Inferior parietal cortex (tissue), 1 donor: ENCODE measurements around the gene LIN9.
"Not testable (repeated sequence)": the region's sequence is repeated elsewhere in the genome, so short reads cannot be mapped to it uniquely, and the experiment has no call there.

Experiments used
- DNase-seq: peaks from one replicate; pipeline ENCODE4 v3.0.0-alpha.2; 2016; ENCODE audit errors: extremely low spot score

Gene LIN9

GRCh38 chr1:226274138-226274537, 34.8 kb downstream of the LIN9 start:
- no peak for DNase-seq

GRCh38 chr1:226272233-226272902, 36.6 kb downstream of the LIN9 start:
- DNase-seq: not testable (repeated sequence)

GRCh38 chr1:226268421-226269124, 40.4 kb downstream of the LIN9 start:
- DNase-seq: no peak

- DNase-seq: no peak
These were observed 47.1 kb downstream of the LIN9 start for GRCh38 chr1:226261818-226262217.

GRCh38 chr1:226255380-226255779, 53.6 kb downstream of the LIN9 start:
- DNase-seq: peak; percentile 11

GRCh38 chr1:226253933-226254332, 55.0 kb downstream of the LIN9 start:
- DNase-seq: no peak

GRCh38 chr1:226252841-226253240, 56.1 kb downstream of the LIN9 start:
- not testable (repeated sequence) for DNase-seq

- no peak for DNase-seq
These were observed 58.5 kb downstream of the LIN9 start for GRCh38 chr1:226250511-226250910.

GRCh38 chr1:226248796-226249195, 60.2 kb downstream of the LIN9 start:
- no peak for DNase-seq

GRCh38 chr1:226248091-226248490, 60.9 kb downstream of the LIN9 start:
- no peak for DNase-seq

- DNase-seq: no peak
These were observed 69.5 kb downstream of the LIN9 start for GRCh38 chr1:226239421-226239820.

- no peak for DNase-seq
These were observed 72.1 kb downstream of the LIN9 start for GRCh38 chr1:226236826-226237225.

- DNase-seq: no peak
These were observed 75.2 kb downstream of the LIN9 start for GRCh38 chr1:226233806-226234205.

GRCh38 chr1:226233293-226233692, 75.7 kb downstream of the LIN9 start:
- no peak for DNase-seq

GRCh38 chr1:226226601-226227000, 82.4 kb downstream of the LIN9 start:
- DNase-seq: no peak

- no peak for DNase-seq
These were observed 85.1 kb downstream of the LIN9 start for GRCh38 chr1:226223786-226224244.

GRCh38 chr1:226223157-226223785, 85.7 kb downstream of the LIN9 start, which contains the start of gene MIXL1:
Gene MIXL1, plus strand, starts transcription at chr1:226223664. Its CDS starts 18 bp downstream, at chr1:226223682.
- DNase-seq: no peak

- no peak for DNase-seq
These were observed 86.3 kb downstream of the LIN9 start for GRCh38 chr1:226222686-226223085.

GRCh38 chr1:226220473-226221189, 88.3 kb downstream of the LIN9 start:
- DNase-seq: no peak

GRCh38 chr1:226217273-226217672, 91.7 kb downstream of the LIN9 start:
- DNase-seq: no peak

GRCh38 chr1:226216056-226216455, 92.9 kb downstream of the LIN9 start:
- DNase-seq: no peak

- DNase-seq: no peak
These were observed 93.7 kb downstream of the LIN9 start for GRCh38 chr1:226215239-226215638.
